SU-DHL-6 (cell line): ENCODE results near the gene BNC2.

Source experiments
- EZH2phosphoT487 ChIP-seq: fragments of 200-600 bp; sonication (generic), shearing (Covaris generic); conservative IDR thresholded peaks from 2 replicates; pipeline ENCODE4 v1.6.1; 2018; ENCODE audit warnings: mild to moderate bottlenecking, antibody characterized with exemption, low read length, moderate library complexity, mixed read lengths
- TF ChIP-seq, protein P1 (sequence below): fragments of 200-600 bp; sonication (generic); IDR thresholded peaks from one replicate; pipeline ENCODE4 v1.5.1; 2017; ENCODE audit warnings: antibody characterized with exemption, mild to moderate bottlenecking, low read length, moderate library complexity; ENCODE audit not compliant: insufficient read depth, poor library complexity, severe bottlenecking

DNA sequence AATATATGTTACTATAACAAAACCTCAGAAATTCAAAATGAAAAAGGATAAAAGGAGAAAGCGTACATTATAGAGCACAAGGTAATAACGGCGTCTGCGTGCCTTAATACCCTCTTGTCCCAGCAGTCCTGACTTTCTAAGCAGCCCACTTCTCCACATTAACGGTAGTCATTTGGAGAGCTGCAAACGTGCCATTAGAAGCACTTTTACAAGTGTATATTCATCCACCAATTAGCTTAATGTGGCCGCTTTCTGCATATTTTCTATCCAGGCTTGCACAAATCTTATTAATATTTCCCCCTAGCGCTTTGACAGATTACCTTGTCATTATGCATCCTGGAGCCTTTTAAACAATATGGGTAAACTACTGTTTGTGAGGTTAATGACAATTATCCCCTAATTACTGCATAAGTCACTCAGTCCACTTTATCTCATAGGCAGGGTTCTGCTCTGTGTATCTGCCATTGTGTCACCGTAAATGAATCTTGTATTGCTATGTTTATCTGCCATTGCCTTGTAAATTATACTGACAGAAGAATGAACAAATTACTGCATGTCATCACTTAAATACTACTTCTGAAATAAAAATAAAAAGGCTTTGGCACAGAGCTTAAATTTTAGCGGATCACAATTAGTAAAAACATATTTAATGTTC, 421.3 kb downstream of the BNC2 start:
- TF ChIP-seq, protein P1, sequence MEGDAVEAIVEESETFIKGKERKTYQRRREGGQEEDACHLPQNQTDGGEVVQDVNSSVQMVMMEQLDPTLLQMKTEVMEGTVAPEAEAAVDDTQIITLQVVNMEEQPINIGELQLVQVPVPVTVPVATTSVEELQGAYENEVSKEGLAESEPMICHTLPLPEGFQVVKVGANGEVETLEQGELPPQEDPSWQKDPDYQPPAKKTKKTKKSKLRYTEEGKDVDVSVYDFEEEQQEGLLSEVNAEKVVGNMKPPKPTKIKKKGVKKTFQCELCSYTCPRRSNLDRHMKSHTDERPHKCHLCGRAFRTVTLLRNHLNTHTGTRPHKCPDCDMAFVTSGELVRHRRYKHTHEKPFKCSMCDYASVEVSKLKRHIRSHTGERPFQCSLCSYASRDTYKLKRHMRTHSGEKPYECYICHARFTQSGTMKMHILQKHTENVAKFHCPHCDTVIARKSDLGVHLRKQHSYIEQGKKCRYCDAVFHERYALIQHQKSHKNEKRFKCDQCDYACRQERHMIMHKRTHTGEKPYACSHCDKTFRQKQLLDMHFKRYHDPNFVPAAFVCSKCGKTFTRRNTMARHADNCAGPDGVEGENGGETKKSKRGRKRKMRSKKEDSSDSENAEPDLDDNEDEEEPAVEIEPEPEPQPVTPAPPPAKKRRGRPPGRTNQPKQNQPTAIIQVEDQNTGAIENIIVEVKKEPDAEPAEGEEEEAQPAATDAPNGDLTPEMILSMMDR: no peak
- TF ChIP-seq EZH2phosphoT487: no peak
